Nephron (organoid): Measurements from ENCODE around the gene RPTOR.
"Not testable (repeated sequence)": the region's sequence is repeated elsewhere in the genome, so short reads cannot be mapped to it uniquely, and the experiment has no call there.

Experiments
- H3K27ac Mint-ChIP-seq, 3 experiments: 2 replicates each; pipeline ENCODE4 v1.8.0; 2020; ENCODE audit warnings: mixed read lengths in 3 of 3, mild to moderate bottlenecking in 2 of 3, moderate library complexity in 1 of 3
- H3K27me3 Mint-ChIP-seq: 2 replicates; pipeline ENCODE4 v1.8.0; 2021; ENCODE audit warnings: low read depth, mild to moderate bottlenecking, moderate library complexity, mixed read lengths
- H3K36me3 Mint-ChIP-seq: 2 replicates; pipeline ENCODE4 v1.8.0; 2020; ENCODE audit warnings: low read depth, mixed read lengths
- H3K4me1 Mint-ChIP-seq: 2 replicates; pipeline ENCODE4 v1.8.0; 2020; ENCODE audit warnings: mixed read lengths
- H3K4me3 Mint-ChIP-seq, 3 experiments: 2 replicates each; pipeline ENCODE4 v1.8.0; 2020; ENCODE audit warnings: mild to moderate bottlenecking in 3 of 3, mixed read lengths in 3 of 3, moderate library complexity in 2 of 3
- H3K9me3 Mint-ChIP-seq: 2 replicates; pipeline ENCODE4 v1.8.0; 2020; ENCODE audit warnings: mixed read lengths
- TF ChIP-seq, protein P1 (sequence below), 3 experiments: fragments of 200-600 bp; sonication (generic); IDR thresholded peaks; one replicate each; pipeline ENCODE4 v1.5.0; 2021; ENCODE audit warnings: antibody characterized with exemption in 3 of 3; ENCODE audit not compliant: unreplicated experiment in 3 of 3

Gene RPTOR

DNA sequence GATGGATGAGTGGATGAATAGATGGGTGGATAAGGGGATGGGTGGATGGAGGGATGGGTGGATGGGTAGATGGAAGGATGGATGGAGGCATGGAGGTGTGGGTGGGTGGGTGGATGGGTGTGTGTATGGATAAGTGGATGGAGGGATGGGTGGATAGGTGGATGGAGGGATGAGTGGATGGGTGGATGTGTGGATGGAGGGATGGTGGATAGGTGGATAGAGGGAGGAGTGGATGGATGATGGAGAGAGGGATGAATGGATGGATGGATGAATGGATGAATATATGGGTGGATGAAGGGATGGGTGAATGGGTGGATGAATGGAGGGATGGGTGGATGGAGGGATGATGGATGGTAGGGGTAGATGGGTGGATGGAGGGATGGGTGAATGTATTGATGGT lies 40.7 kb upstream of the RPTOR start:
- H3K27me3 Mint-ChIP-seq = peaks cover 63% of the 10 kb centered on the region
- H3K9me3 Mint-ChIP-seq = no peaks in the 10 kb centered on the region
- peaks cover 22% of the 10 kb centered on the region for H3K4me1 Mint-ChIP-seq
- no peaks in the 10 kb centered on the region for H3K36me3 Mint-ChIP-seq
- TF ChIP-seq, protein P1, sequence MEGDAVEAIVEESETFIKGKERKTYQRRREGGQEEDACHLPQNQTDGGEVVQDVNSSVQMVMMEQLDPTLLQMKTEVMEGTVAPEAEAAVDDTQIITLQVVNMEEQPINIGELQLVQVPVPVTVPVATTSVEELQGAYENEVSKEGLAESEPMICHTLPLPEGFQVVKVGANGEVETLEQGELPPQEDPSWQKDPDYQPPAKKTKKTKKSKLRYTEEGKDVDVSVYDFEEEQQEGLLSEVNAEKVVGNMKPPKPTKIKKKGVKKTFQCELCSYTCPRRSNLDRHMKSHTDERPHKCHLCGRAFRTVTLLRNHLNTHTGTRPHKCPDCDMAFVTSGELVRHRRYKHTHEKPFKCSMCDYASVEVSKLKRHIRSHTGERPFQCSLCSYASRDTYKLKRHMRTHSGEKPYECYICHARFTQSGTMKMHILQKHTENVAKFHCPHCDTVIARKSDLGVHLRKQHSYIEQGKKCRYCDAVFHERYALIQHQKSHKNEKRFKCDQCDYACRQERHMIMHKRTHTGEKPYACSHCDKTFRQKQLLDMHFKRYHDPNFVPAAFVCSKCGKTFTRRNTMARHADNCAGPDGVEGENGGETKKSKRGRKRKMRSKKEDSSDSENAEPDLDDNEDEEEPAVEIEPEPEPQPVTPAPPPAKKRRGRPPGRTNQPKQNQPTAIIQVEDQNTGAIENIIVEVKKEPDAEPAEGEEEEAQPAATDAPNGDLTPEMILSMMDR (IDR thresholded peaks at IDR 0.05; ENCODE audit: unreplicated experiment in 3 of 3) = no peak
- H3K4me3 Mint-ChIP-seq = no peak overlapping the region
- no peak overlapping the region for H3K27ac Mint-ChIP-seq

DNA sequence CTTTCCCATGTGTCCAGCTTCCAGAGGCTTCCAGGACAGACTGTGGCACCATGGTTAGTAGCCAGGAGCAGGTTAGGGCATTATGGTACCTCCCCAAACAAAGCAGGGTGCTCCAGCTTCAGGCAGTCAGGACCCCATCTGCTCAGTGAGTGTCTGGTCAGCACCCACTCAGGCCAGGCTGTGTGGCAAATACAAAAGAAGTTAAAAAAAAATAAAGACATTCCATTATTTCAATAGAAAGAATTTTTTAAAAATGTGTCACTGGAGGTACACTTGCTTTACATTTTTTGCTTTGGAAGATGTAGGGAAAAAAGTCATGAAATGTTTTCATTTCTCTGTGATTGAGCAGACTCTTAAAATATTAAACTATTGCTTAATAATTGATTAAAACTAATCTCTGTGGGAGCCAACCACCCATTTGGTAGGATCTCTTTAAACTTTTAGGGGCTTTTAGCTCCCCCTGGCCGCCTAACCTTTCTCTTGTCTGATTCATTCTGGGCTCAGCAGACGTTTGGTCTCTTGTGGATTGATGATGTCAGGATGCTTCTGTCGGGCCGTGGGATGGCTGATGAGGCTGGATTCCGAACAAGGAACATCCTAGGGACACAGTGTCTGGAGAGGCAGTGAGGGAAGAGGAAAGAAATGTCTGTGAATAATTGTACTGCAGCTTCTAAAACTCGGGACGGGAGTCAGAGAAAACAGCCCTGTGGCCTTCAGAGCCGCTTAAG lies 39.8 kb upstream of the RPTOR start:
- TF ChIP-seq, protein P1 (IDR thresholded peaks at IDR 0.05; ENCODE audit: unreplicated experiment in 3 of 3) = no peak
- Mint-ChIP-seq H3K4me3 (no peak overlapping the region), H3K4me1 (peaks cover 17% of the 10 kb centered on the region), H3K27ac (no peak overlapping the region), H3K27me3 (peaks cover 63% of the 10 kb centered on the region), H3K36me3 (no peaks in the 10 kb centered on the region), H3K9me3 (no peaks in the 10 kb centered on the region)

DNA sequence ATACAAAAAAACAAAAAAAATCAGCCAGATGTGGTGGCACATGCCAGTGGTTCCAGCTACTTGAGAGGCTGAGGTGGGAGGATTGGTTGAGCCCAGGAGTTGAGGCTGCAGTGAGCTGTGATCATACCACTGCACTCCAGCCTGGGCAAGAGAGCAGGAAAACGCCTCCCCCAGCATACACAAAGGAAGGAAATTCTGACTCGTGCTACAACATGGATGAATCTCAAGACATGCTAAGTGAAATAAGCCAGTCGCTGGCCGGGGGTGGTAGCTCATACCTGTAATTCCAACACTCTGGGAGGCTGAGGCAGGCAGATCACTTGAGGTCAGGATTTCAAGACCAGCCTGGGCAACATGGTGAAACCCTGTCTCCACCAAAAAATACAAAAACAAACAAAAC lies 37.5 kb upstream of the RPTOR start:
- H3K27ac Mint-ChIP-seq, H3K36me3 Mint-ChIP-seq, H3K4me1 Mint-ChIP-seq, H3K9me3 Mint-ChIP-seq, H3K4me3 Mint-ChIP-seq: not testable (repeated sequence)
- peaks cover 47% of the 10 kb centered on the region for H3K27me3 Mint-ChIP-seq

DNA sequence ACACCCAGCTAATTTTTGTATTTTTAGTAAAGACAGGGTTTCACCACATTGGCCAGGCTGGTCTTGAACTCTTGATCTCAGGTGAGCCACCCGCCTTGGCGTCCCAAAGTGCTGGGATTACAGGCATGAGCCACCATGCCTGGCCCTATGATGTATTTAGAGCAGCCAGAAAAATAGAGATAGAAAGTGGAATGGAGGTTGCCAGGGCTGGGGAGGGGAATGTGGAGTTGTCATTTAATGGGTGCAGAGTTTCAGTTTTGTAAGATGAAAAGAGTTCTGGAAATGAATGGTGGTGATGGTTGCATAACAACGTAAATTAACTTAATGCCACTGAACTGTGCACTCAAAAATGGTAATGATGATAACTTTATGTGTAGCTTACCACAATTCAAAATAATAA lies 36.7 kb upstream of the RPTOR start:
- peaks cover 46% of the 10 kb centered on the region for H3K27me3 Mint-ChIP-seq
- no peaks in the 10 kb centered on the region for H3K36me3 Mint-ChIP-seq
- no peak overlapping the region for H3K4me3 Mint-ChIP-seq
- H3K27ac Mint-ChIP-seq = no peak overlapping the region
- H3K9me3 Mint-ChIP-seq = no peaks in the 10 kb centered on the region
- H3K4me1 Mint-ChIP-seq = peaks cover 5% of the 10 kb centered on the region
- TF ChIP-seq, protein P1 (IDR thresholded peaks at IDR 0.05; ENCODE audit: unreplicated experiment in 3 of 3) = no peak

DNA sequence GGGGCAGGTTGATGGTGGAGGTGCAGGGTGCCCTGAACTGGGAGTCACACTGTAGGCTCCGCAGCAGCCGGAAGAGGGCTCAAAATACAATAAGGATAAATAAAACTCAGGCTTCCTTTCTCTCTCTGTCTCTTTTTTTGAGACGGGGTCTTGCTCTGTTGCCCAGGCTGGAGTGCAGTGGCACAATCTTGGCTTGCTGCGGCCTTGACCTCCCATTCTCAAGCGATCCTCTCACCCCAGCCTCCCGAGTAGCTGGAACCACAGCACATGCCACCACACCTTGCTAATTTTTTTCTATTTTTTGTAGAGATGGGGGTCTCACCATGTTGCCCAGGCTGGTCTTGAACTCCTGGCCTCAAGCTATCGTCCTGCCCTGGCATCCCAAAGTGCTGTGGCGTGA lies 35.3 kb upstream of the RPTOR start:
- H3K4me3 Mint-ChIP-seq = no peak overlapping the region
- no peaks in the 10 kb centered on the region for H3K9me3 Mint-ChIP-seq
- H3K4me1 Mint-ChIP-seq = peaks cover 9% of the 10 kb centered on the region
- H3K27ac Mint-ChIP-seq = no peak overlapping the region
- TF ChIP-seq, protein P1 (IDR thresholded peaks at IDR 0.05; ENCODE audit: unreplicated experiment in 3 of 3) = no peak
- no peaks in the 10 kb centered on the region for H3K36me3 Mint-ChIP-seq
- peaks cover 51% of the 10 kb centered on the region for H3K27me3 Mint-ChIP-seq

DNA sequence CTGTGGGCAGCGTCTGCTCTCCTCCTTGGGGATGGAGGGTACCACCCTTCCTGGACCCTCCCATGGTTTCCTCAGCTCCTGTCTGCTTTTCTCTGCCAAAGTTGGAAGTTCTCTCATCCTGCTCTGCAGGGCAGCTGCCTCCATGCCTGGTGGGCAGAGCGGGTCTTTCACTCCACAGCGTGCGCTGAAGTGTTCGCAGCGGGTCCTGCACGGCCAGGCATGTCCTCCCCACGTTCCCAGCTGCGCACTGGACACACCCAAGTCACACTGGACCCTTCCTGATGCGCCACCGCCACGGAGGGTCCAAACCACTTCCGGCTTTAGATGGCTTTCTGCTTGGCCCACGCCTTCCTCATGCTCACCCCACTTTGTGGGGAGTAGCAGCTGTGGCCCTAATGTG lies 34.5 kb upstream of the RPTOR start:
- H3K4me1 Mint-ChIP-seq = peaks cover 6% of the 10 kb centered on the region
- no peak overlapping the region for H3K4me3 Mint-ChIP-seq
- no peak overlapping the region for H3K27ac Mint-ChIP-seq
- H3K36me3 Mint-ChIP-seq = no peaks in the 10 kb centered on the region
- H3K27me3 Mint-ChIP-seq = peaks cover 43% of the 10 kb centered on the region
- TF ChIP-seq, protein P1 (IDR thresholded peaks at IDR 0.05; ENCODE audit: unreplicated experiment in 3 of 3) = no peak
- no peaks in the 10 kb centered on the region for H3K9me3 Mint-ChIP-seq
